G401.6 (cell line): ENCODE data around the gene BSPH1.

Experiments
- FAIRE-seq: peaks from 2 replicates; lab custom pipeline; 2012; peaks lifted over from hg19 to GRCh38; lab: Jason Lieb, UNC

BSPH1 gene

GRCh38 chr19:47920107-47920506, 71.9 kb downstream of the BSPH1 start:
- FAIRE-seq = peak; percentile 78
